Esophagus muscularis mucosa (tissue), 4 donors: ENCODE measurements around the gene DDX39A. TPM values are rescaled to one million over a fixed set of nuclear protein-coding genes. Genes with fewer than 3 reads are reported as not detected.

ENCODE experiments used
- DNase-seq: peaks from one replicate; pipeline ENCODE4 v3.0.0-alpha.2; 2017; ENCODE audit errors: extremely low spot score
- H3K27ac ChIP-seq, 4 donors: fragments of 200-600 bp; sonication (generic); replicated peaks in 1 of 4; 1 replicate in 3 of 4; 2 replicates in 1 of 4; pipeline ENCODE4 v1.5.1; 2016 to 2019; ENCODE audit warnings: mild to moderate bottlenecking in 1 of 4
- H3K27me3 ChIP-seq, 4 donors: fragments of 200-600 bp; sonication (generic); one replicate each; pipeline versions ENCODE4 v1.5.1 to v1.6.0; 2016 to 2019
- H3K36me3 ChIP-seq, 4 donors: fragments of 200-600 bp; sonication (generic); one replicate each; pipeline ENCODE4 v1.5.1; 2016 to 2019
- H3K4me1 ChIP-seq, 4 donors: fragments of 200-600 bp; sonication (generic); one replicate each; pipeline ENCODE4 v1.5.1; 2016 to 2019
- H3K4me3 ChIP-seq, 4 donors: fragments of 200-600 bp; sonication (generic); 1 replicate in 2 of 4; 2 replicates in 2 of 4; pipeline ENCODE4 v1.5.1; 2016 to 2019; ENCODE audit warnings: mild to moderate bottlenecking in 4 of 4, moderate library complexity in 1 of 4
- H3K9me3 ChIP-seq, 4 donors: fragments of 200-600 bp; sonication (generic); 1 replicate in 3 of 4; 2 replicates in 1 of 4; pipeline ENCODE4 v1.5.1; 2016 to 2019
- EP300 ChIP-seq: sonication (generic); formaldehyde crosslinking; IDR thresholded peaks from one replicate; pipeline ENCODE4 v1.6.1; 2017; ENCODE audit warnings: antibody characterized with exemption
- POLR2A ChIP-seq: fragments of 450-650 bp; IDR thresholded peaks from one replicate; pipeline ENCODE4 v1.6.1; 2017; ENCODE audit warnings: antibody characterized with exemption, moderate library complexity, mild to moderate bottlenecking, low read depth
- POLR2AphosphoS5 ChIP-seq, 2 donors: sonication (generic); formaldehyde crosslinking; IDR thresholded peaks; one replicate each; pipeline ENCODE4 v1.6.1; 2017; ENCODE audit warnings: antibody characterized with exemption in 2 of 2
- WGBS: methylation state at CpG from one replicate; pipeline ENCODE4 v1.1.5; 2018; 5-methylcytosine and 5-hydroxymethylcytosine counted together
- intact Hi-C: fragments of 100-400 bp; cut with DNase I; formaldehyde crosslinking; loops from one replicate; pipeline ENCODE4 v1.15.1; 2023
- total RNA-seq, 4 donors: library from RNA; depleted of rRNA; stranded (reverse); fragments of >200 nt; gene quantifications; one replicate each; pipeline versions ENCODE4 v1.1.0 to v1.2.1, GENCODE V29; 2016
- TF ChIP-seq, protein P1 (sequence below), 3 experiments: fragments of 200-600 bp in 2 of 3; fragments of 450-650 bp in 1 of 3; sonication (generic) in 2 of 3; IDR thresholded peaks; one replicate each; pipeline ENCODE4 v1.5.1; 2017 to 2019; ENCODE audit warnings: antibody characterized with exemption in 3 of 3, mild to moderate bottlenecking in 2 of 3, moderate library complexity in 1 of 3

Gene DDX39A
- total RNA-seq, 4 donors from 2014 or later = 39.3 to 56.3 (median 42.1) TPM

DNA sequence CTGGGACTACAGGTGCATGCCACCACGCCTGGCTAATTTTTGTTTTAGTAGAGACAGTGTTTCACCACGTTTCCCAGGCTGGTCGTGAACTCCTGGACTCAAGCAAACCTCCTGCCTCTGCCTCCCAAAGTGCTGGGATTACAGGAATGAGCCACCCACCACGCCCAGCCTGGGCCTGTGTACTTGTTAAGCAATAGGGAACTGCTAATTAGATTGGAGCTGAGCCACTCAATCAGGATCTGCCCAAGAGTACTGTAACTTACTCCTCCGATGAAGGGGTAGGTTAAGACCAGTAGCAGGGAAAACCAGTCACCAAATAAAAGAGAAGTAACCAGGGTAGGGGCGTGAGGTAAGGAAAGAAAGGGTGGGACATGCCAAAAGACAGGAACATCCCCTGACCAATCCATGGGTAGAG lies 2.3 kb downstream of the DDX39A start:
- Histone ChIP-seq H3K27me3 (no peaks in the 10 kb centered on the region), H3K9me3 (no peaks in the 10 kb centered on the region), H3K27ac (no peak overlapping the region), H3K4me1 (peaks cover 35 to 72% (median 64%) of the 10 kb centered on the region in 4 donors), H3K36me3 (peaks cover 9 to 32% (median 14%) of the 10 kb centered on the region in 4 donors), H3K4me3 (no peak overlapping the region)
- no peak for DNase-seq
- intact Hi-C loops = no loop called here
- WGBS = 60% methylated on average over 6 of the region's 6 CpGs
- TF ChIP-seq POLR2A = no peak
- TF ChIP-seq, protein P1, sequence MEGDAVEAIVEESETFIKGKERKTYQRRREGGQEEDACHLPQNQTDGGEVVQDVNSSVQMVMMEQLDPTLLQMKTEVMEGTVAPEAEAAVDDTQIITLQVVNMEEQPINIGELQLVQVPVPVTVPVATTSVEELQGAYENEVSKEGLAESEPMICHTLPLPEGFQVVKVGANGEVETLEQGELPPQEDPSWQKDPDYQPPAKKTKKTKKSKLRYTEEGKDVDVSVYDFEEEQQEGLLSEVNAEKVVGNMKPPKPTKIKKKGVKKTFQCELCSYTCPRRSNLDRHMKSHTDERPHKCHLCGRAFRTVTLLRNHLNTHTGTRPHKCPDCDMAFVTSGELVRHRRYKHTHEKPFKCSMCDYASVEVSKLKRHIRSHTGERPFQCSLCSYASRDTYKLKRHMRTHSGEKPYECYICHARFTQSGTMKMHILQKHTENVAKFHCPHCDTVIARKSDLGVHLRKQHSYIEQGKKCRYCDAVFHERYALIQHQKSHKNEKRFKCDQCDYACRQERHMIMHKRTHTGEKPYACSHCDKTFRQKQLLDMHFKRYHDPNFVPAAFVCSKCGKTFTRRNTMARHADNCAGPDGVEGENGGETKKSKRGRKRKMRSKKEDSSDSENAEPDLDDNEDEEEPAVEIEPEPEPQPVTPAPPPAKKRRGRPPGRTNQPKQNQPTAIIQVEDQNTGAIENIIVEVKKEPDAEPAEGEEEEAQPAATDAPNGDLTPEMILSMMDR (IDR thresholded peaks at IDR 0.05) = no peak
- no peak for TF ChIP-seq EP300
- TF ChIP-seq POLR2AphosphoS5 (IDR thresholded peaks at IDR 0.05) = no peak

DNA sequence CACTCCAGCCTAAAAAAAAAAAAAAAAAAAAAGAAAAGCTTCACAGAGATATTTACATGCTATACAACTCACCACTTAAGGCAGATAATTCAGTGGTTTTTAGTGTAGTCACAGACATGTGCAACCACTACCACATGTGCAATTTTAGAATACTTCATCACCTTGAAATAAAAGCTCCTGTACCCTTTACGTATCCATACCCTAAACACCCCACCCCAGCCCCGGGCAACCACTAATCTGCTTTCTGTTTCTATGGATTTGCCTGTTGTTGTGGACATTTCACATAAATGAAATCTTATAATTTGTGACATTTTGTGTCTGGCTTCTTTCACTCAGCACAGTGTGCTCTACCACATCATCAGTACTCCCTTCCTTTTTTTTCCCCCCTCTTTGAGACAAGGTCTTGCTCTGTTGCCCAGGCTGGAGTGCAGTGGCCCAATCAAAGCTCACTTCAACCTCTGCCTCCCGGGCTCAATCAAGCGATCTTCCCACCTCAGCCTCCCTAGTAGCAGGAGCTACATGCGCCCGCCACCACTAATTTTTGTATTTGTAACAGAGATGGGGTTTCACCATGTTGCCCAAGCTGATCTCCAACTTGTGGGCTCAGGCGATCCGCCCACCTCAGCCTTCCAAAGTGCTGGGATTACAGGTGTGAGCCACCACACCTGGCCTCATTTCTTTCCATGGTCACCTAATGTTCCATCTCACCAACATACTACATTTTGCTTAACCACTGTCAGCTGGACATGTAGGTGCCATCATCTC lies 4.0 kb downstream of the DDX39A start:
- Histone ChIP-seq H3K4me3 (no peak overlapping the region), H3K27me3 (no peaks in the 10 kb centered on the region), H3K36me3 (peaks cover 23 to 49% (median 31%) of the 10 kb centered on the region in 4 donors), H3K27ac (no peak overlapping the region), H3K9me3 (no peaks in the 10 kb centered on the region), H3K4me1 (peaks cover 35 to 71% (median 64%) of the 10 kb centered on the region in 4 donors)
- WGBS = 88% methylated on average over 8 of the region's 8 CpGs
- no peak for DNase-seq
- intact Hi-C loops = no loop called here
- TF ChIP-seq EP300 = no peak
- TF ChIP-seq POLR2A = no peak
- TF ChIP-seq, protein P1 (IDR thresholded peaks at IDR 0.05) = no peak
- TF ChIP-seq POLR2AphosphoS5 (IDR thresholded peaks at IDR 0.05) = no peak

DNA sequence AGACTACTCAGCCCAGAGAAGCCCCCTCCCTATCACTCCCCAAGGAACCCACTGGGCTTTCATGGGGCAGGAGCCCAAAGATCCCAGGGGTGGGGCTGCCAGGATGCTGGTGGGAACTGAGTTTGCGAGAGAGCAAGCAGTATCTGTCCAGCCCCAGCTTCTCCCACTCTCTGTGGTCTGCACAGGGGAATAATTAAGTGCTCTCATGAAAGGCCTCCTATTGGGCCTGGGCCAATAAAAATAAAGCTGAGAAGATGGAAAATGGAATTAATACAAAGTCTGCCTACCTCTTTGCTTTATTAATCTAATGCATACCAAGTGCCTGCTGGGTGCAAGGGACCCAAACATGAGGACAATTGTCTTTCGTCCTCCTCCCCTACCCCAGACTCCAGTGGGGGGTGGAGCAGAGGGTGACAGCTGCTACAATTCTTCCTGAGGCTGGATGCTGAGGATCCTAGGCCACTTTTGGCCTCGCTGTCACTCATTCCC lies 5.4 kb downstream of the DDX39A start:
- peaks cover 30 to 65% (median 59%) of the 10 kb centered on the region in 4 donors for H3K4me1 ChIP-seq
- no peaks in the 10 kb centered on the region for H3K9me3 ChIP-seq
- DNase-seq = no peak
- no peak overlapping the region for H3K4me3 ChIP-seq
- peak overlapping the region in 1 of 4 donors; percentile 3 for H3K27ac ChIP-seq
- peaks cover 37 to 62% (median 45%) of the 10 kb centered on the region in 4 donors for H3K36me3 ChIP-seq
- no peak for TF ChIP-seq EP300
- TF ChIP-seq POLR2AphosphoS5 (IDR thresholded peaks at IDR 0.05) = no peak
- TF ChIP-seq, protein P1 (IDR thresholded peaks at IDR 0.05) = no peak
- TF ChIP-seq POLR2A = no peak
- intact Hi-C loops = no loop called here
- WGBS = 40% methylated on average over 3 of the region's 3 CpGs
- H3K27me3 ChIP-seq = no peaks in the 10 kb centered on the region

DNA sequence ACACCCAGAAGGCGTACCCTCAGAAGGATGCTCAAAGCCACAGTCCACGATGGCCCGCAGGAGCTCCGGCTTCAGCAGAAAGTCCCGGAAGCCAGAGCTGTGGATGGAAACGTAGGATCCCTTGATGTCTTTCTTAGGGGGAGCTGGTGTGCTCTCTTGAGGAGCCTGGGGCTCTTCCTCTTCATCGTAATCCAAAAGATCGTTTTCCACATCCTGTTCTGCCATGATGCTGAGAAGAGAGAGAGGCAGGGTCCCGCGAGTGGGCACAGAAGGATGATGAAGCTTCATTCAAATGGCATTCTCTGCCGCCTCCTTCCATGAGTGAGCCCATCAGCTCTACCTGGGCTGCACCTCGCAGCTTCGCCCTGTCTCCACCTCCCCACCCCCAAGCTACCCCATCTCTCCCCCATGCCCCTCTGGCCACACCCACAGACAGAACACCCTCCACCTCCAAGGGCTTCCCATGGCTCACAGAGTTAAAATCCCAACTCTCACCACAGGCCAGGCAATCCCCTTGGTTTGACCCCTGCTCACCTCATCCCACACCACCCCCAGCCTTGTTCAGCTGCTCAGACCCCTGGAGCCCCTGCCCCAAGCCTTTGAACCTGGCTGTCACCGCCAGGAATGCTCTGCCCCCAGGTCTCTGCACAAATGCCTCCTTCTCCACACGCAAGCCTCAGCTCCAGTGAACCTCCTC lies 6.0 kb downstream of the DDX39A start:
- no peak for TF ChIP-seq EP300
- TF ChIP-seq POLR2AphosphoS5 (IDR thresholded peaks at IDR 0.05) = no peak
- no peak for TF ChIP-seq POLR2A
- TF ChIP-seq, protein P1 (IDR thresholded peaks at IDR 0.05) = no peak
- WGBS = 71% methylated on average over 13 of the region's 15 CpGs
- peaks cover 43 to 68% (median 51%) of the 10 kb centered on the region in 4 donors for H3K36me3 ChIP-seq
- peaks cover 27 to 61% (median 54%) of the 10 kb centered on the region in 4 donors for H3K4me1 ChIP-seq
- H3K4me3 ChIP-seq = no peak overlapping the region
- intact Hi-C loops = no loop called here
- DNase-seq = no peak
- H3K27ac ChIP-seq = no peak overlapping the region
- no peaks in the 10 kb centered on the region for H3K27me3 ChIP-seq
- no peaks in the 10 kb centered on the region for H3K9me3 ChIP-seq
